ENCODE results near the gene TAS2R5. TPM values are rescaled to one million over a fixed set of nuclear protein-coding genes. Genes with fewer than 3 reads are reported as not detected.
A peak's percentile ranks its signal among the peaks of the same experiment; 100 is the strongest.

Gene TAS2R5
- polyA plus RNA-seq, 3 donors = 1.5 TPM; not detected in 2

DNA sequence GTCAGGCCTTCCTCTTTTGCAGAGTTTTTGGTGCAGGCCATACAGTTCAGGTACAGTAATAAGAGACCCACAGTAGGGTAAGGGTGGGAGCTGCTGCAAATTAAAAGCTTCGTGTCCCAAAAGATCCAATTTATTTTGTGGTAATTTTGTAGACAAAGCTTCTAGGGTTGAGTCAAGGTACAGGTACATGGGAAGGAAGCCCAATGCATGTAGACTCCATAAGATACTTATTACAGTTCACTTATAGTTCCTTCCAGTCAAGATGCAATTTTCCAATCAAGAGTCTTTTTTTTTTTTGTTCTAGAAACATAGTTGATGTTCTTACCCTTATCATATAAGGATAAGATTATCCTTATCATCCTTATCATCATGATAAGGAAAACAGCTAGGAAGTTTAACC lies 13.6 kb upstream of the TAS2R5 start, which contains the start of gene TAS2R4:
Gene TAS2R4, plus strand, starts transcription at position 301 of the 400 bp plus-strand sequence. CDS start 1,815 bp downstream, outside the sequence.
- Mint-ChIP-seq H3K27me3 (ENCODE audit: low read depth in 3 of 3) (peaks cover 0 to 2% (median 0%) of the 10 kb centered on the region in 3 donors), H3K4me1 (no peaks in the 10 kb centered on the region), H3K4me3 (no peak within 1 kb of the TSS), H3K9me3 (peaks cover 16 to 26% (median 22%) of the 10 kb centered on the region in 7 donors), H3K36me3 (peaks cover 53 to 58% of the 10 kb centered on the region in 2 donors), H3K27ac (no peak within 1 kb of the TSS)
- Histone ChIP-seq H3K36me3 (replicated peaks in 1 of 2; ENCODE audit: control insufficient read depth in 1 of 2, insufficient read depth in 2 of 2, low read length in 2 of 2) (peaks cover 11 to 43% of the 10 kb centered on the region in 2 donors), H3K9ac (ENCODE audit: insufficient read depth, low read length, poor library complexity, severe bottlenecking) (no peak within 1 kb of the TSS), H2AFZ (ENCODE audit: insufficient read depth, low read depth, low read length, poor library complexity, severe bottlenecking) (no peak within 1 kb of the TSS), H4K20me1 (ENCODE audit: insufficient read depth, low read length) (no peaks in the 10 kb centered on the region), H3K27me3 (ENCODE audit: control insufficient read depth in 2 of 2, insufficient read depth in 2 of 2, low read length in 2 of 2) (no peaks in the 10 kb centered on the region), H3K79me2 (ENCODE audit: insufficient read depth, low read length) (no peaks in the 10 kb centered on the region), H3K4me3 (replicated peaks in 1 of 3; ENCODE audit: low read depth in 2 of 3, low read length in 3 of 3) (no peak within 1 kb of the TSS), H3K4me2 (replicated peaks; ENCODE audit: extremely low read depth, low read length, poor library complexity, severe bottlenecking) (no peak within 1 kb of the TSS), H3K27ac (ENCODE audit: low read depth in 1 of 2, low read length in 2 of 2) (no peak within 1 kb of the TSS), H3K9me3 (replicated peaks in 1 of 2; ENCODE audit: control insufficient read depth in 1 of 2, insufficient read depth in 1 of 2, low read length in 2 of 2) (peaks cover 0 to 11% of the 10 kb centered on the region in 2 donors), H3K4me1 (ENCODE audit: control insufficient read depth in 1 of 2, insufficient read depth in 2 of 2, low read length in 2 of 2) (no peaks in the 10 kb centered on the region)
- intact Hi-C loops (cut with micrococcal nuclease) = no loop called here
- no peak for DNase-seq
- TF ChIP-seq, protein P1, sequence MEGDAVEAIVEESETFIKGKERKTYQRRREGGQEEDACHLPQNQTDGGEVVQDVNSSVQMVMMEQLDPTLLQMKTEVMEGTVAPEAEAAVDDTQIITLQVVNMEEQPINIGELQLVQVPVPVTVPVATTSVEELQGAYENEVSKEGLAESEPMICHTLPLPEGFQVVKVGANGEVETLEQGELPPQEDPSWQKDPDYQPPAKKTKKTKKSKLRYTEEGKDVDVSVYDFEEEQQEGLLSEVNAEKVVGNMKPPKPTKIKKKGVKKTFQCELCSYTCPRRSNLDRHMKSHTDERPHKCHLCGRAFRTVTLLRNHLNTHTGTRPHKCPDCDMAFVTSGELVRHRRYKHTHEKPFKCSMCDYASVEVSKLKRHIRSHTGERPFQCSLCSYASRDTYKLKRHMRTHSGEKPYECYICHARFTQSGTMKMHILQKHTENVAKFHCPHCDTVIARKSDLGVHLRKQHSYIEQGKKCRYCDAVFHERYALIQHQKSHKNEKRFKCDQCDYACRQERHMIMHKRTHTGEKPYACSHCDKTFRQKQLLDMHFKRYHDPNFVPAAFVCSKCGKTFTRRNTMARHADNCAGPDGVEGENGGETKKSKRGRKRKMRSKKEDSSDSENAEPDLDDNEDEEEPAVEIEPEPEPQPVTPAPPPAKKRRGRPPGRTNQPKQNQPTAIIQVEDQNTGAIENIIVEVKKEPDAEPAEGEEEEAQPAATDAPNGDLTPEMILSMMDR (IDR thresholded peaks at IDR 0.05) = no peak
- WGBS (ENCODE audit: insufficient coverage) = no CpG with 5 or more reads among the region's 1 CpG

DNA sequence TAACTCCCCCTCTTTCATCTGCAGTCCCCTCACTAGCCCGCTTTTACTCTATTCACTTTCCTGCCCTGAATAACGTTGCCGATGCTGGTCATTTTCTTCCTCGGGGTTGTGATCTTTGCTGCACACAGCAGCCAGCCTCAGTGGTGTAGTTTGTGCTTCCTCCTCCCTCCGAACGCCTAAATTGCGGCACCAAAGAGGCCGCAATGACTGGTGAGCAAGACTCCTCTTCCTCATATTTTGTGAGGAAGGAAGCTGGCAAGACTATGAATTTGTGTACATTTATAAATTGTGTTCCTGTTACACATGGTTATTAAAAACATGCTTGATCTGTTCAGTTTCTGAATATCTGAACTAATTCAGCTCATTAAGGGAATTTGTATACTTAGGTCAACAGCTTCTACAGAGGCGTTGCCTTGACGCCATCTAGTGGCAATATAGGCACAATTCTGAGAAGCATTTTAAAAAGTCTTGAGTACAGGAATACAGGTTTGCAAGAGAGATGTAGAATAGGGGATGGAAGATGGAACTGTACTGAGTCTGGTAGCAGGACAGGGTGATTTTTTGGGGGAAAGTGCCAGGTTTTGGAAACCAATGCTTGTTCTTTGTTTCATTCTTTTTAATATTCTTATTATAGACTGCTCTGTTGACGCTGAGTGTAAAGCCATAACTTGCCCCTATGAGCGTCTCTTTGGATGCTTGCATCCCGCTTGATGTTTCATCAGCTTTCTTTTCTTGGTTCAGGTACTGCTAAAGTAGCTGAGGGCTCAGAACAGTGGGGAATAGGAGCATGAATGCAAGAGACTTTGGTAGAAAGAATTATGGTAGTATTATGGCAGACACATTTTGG lies 4.1 kb upstream of the TAS2R5 start:
- Mint-ChIP-seq H3K9me3 (peaks cover 0 to 2% (median 0%) of the 10 kb centered on the region in 7 donors), H3K27ac (peak overlapping the region in 5 of 7 donors; percentile 5 to 57 (median 10)), H3K4me1 (peaks cover 8% of the 10 kb centered on the region), H3K27me3 (ENCODE audit: low read depth in 3 of 3) (no peaks in the 10 kb centered on the region), H3K36me3 (peaks cover 21 to 26% of the 10 kb centered on the region in 2 donors), H3K4me3 (peak overlapping the region in 1 of 2 donors; percentile 52)
- Histone ChIP-seq H3K9me3 (replicated peaks in 1 of 2; ENCODE audit: control insufficient read depth in 1 of 2, insufficient read depth in 1 of 2, low read length in 2 of 2) (no peaks in the 10 kb centered on the region), H3K4me3 (replicated peaks in 1 of 3; ENCODE audit: low read depth in 2 of 3, low read length in 3 of 3) (peak overlapping the region in 1 of 3 experiments; percentile 15), H2AFZ (ENCODE audit: insufficient read depth, low read depth, low read length, poor library complexity, severe bottlenecking) (no peak overlapping the region), H3K4me2 (replicated peaks; ENCODE audit: extremely low read depth, low read length, poor library complexity, severe bottlenecking) (peak overlapping the region; percentile 35), H3K79me2 (ENCODE audit: insufficient read depth, low read length) (no peaks in the 10 kb centered on the region), H3K36me3 (replicated peaks in 1 of 2; ENCODE audit: control insufficient read depth in 1 of 2, insufficient read depth in 2 of 2, low read length in 2 of 2) (peaks cover 0 to 6% of the 10 kb centered on the region in 2 donors), H3K4me1 (ENCODE audit: control insufficient read depth in 1 of 2, insufficient read depth in 2 of 2, low read length in 2 of 2) (peaks cover 9 to 11% of the 10 kb centered on the region in 2 donors), H3K27me3 (ENCODE audit: control insufficient read depth in 2 of 2, insufficient read depth in 2 of 2, low read length in 2 of 2) (no peaks in the 10 kb centered on the region), H4K20me1 (ENCODE audit: insufficient read depth, low read length) (no peaks in the 10 kb centered on the region), H3K9ac (ENCODE audit: insufficient read depth, low read length, poor library complexity, severe bottlenecking) (no peak overlapping the region), H3K27ac (ENCODE audit: low read depth in 1 of 2, low read length in 2 of 2) (peak overlapping the region in 1 of 2 donors; percentile 33)
- WGBS (ENCODE audit: insufficient coverage) = 20% methylated on average over 2 of the region's 13 CpGs
- DNase-seq = peak; percentile 36 to 55 (median 51)
- intact Hi-C loops (cut with micrococcal nuclease) = no loop called here
- TF ChIP-seq, protein P1 (IDR thresholded peaks at IDR 0.05) = peak; percentile 82
